NCI-H774 (cell line): ENCODE measurements around the gene GALK1.
"Not testable (repeated sequence)": the region's sequence is repeated elsewhere in the genome, so short reads cannot be mapped to it uniquely, and the experiment has no call there.

Experiments used
- DNase-seq: peaks from one replicate; lab custom pipeline; 2025; lab: John Stamatoyannopoulos, UW

Gene GALK1

GRCh38 chr17:75764711-75765421 lies at the start of gene GALK1:
TSS of gene GALK1 (minus strand) at chr17:75765192. CDS start at chr17:75765136, 56 bp downstream.
- DNase-seq = peak; percentile 71

- no peak for DNase-seq
Observed at GRCh38 chr17:75814021-75814395, 49.0 kb upstream of the GALK1 start.

GRCh38 chr17:75813081-75814020 lies 48.4 kb upstream of the GALK1 start:
- no peak for DNase-seq

- no peak for DNase-seq
Observed at GRCh38 chr17:75812096-75813013, 47.4 kb upstream of the GALK1 start.

- DNase-seq = no peak
Observed at GRCh38 chr17:75811174-75811573, 46.2 kb upstream of the GALK1 start.

GRCh38 chr17:75810756-75811155 lies 45.8 kb upstream of the GALK1 start:
- not testable (repeated sequence) for DNase-seq

- no peak for DNase-seq
Observed at GRCh38 chr17:75810216-75810615, 45.2 kb upstream of the GALK1 start.

- no peak for DNase-seq
Observed at GRCh38 chr17:75809631-75810111, 44.7 kb upstream of the GALK1 start.

GRCh38 chr17:75808905-75809621 lies 44.1 kb upstream of the GALK1 start:
- DNase-seq = no peak

GRCh38 chr17:75808549-75808904 lies 43.5 kb upstream of the GALK1 start:
- no peak for DNase-seq

GRCh38 chr17:75807861-75808260 lies 42.9 kb upstream of the GALK1 start:
- DNase-seq = no peak

GRCh38 chr17:75806822-75807500 lies 42.0 kb upstream of the GALK1 start:
- DNase-seq = no peak

- DNase-seq = no peak
Observed at GRCh38 chr17:75803883-75804282, 38.9 kb upstream of the GALK1 start.

- no peak for DNase-seq
Observed at GRCh38 chr17:75799402-75799801, 34.4 kb upstream of the GALK1 start.

GRCh38 chr17:75795820-75796607 lies 31.0 kb upstream of the GALK1 start:
- no peak for DNase-seq

GRCh38 chr17:75793460-75793859 lies 28.5 kb upstream of the GALK1 start:
- DNase-seq = no peak

- no peak for DNase-seq
Observed at GRCh38 chr17:75791254-75791653, 26.3 kb upstream of the GALK1 start.

GRCh38 chr17:75785016-75785890 lies 20.3 kb upstream of the GALK1 start:
- peak; percentile 97 for DNase-seq

- peak; percentile 100 for DNase-seq
Observed at GRCh38 chr17:75784473-75785015, 19.6 kb upstream of the GALK1 start, which contains the start of gene UNK. TSS of gene UNK (plus strand) at chr17:75784806. CDS start at chr17:75784881, 75 bp downstream.
